Hepatic stellate cell (primary cell): Measurements from ENCODE around the gene ROS1.
"Not testable (repeated sequence)": the region's sequence is repeated elsewhere in the genome, so short reads cannot be mapped to it uniquely, and the experiment has no call there.

Experiments
- DNase-seq: peaks from one replicate; pipeline ENCODE4 v3.0.0; 2011; ENCODE audit warnings: low spot score

ROS1 gene

GRCh38 chr6:117380298-117380697 lies 45.4 kb downstream of the ROS1 start:
- no peak for DNase-seq

DNA sequence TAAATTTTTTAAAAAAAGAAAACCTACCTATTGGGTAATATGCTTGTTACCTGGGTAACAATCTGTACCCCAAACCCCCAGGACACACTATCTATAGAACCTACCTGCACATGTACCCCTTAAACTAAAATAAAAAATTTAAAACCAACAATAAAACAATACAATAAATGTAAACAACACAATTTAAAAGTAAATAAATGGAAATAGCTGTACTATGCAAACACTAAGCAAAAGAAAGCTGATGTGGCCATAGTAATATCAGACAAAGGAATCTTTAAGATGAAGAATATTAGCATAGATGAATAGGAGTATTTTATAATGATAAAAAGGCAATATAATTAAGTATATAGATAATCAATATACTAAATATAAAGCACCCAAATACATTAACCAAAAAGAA lies 50.3 kb downstream of the ROS1 start:
- DNase-seq, result no peak

DNA sequence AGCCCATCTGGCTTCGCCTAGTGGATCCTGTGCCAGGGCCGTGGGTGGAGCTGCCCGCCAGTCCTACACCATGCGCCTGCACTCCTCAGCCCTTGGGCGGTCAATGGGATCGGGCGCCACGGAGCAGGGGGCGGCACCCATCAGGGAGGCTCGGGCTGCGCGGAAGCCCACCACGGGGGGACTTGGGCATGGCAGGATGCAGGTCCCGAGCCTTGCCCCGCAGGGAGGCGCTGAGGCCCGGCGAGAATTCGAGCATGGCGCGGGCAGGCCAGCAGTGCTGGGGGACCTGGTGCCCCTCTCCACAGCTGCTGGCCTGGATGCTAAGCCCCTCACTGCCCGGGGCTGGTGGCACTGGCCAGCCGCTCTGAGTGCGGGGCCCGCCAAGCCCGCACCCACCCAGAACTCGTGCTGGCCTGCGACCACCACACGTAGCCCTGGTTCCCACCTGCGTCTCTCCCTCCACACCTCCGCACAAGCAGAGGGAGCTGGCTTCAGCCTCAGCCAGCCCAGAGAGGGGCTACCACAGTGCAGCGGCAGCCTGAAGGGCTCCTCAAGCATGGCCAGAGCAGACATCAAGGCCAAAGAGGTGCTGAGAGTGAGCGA lies 52.4 kb downstream of the ROS1 start:
- DNase-seq, result no peak

- DNase-seq, result not testable (repeated sequence)
These were observed 53.5 kb downstream of the ROS1 start for GRCh38 chr6:117372289-117372688.

GRCh38 chr6:117371492-117371891 lies 54.2 kb downstream of the ROS1 start:
- DNase-seq, result no peak

GRCh38 chr6:117359581-117359980 lies 66.2 kb downstream of the ROS1 start:
- no peak for DNase-seq

- DNase-seq, result no peak
These were observed 71.1 kb downstream of the ROS1 start for GRCh38 chr6:117354671-117355070.

DNA sequence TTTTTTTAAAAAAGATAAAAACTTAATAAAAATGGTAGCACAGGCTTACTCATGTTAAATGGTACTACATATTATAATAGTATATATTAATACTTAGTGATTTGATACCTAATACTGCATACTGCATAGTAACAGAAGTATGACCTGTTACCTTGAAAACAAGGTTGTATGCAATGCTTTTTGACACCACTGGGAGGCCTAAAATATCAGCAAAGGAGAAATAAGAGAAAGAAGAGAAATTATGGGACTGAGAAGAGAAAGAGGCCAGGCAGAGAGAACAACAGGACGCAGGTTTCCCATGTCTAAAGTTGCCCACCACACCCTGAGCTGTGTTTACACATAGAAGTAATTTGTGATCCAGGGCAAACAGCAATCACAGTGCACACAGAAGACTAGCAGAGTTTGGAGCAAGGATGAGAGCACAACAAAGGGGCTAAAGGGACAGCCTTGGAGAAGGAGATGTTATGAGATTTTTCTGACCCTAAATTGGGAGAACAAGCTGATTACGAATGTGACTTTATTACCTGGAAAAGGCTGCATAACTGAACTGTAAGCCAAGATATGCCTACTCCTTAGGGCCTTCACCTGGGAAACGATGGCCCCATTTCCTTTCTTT lies 73.2 kb downstream of the ROS1 start:
- DNase-seq, result no peak

DNA sequence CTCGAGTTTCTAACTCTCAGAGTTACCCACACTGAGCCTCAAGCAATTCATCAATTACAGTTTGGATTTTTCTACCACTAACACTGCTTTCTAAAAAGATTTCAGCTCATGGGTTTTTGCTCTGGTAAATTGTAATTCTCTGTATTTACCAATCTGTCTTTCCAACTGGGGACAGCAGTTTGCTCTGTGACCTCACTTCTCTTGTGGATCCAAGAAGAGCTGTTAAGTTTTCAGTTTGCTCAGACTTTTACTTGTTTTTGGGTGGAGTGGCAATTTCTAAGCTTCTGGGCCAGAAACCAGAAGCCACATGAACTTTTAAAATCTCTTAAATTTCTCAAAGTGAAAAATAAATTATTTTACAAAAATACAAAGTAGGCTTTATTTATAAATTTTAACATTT lies 74.2 kb downstream of the ROS1 start:
- DNase-seq, result no peak

GRCh38 chr6:117346142-117346930 lies 79.4 kb downstream of the ROS1 start:
- DNase-seq, result no peak

DNA sequence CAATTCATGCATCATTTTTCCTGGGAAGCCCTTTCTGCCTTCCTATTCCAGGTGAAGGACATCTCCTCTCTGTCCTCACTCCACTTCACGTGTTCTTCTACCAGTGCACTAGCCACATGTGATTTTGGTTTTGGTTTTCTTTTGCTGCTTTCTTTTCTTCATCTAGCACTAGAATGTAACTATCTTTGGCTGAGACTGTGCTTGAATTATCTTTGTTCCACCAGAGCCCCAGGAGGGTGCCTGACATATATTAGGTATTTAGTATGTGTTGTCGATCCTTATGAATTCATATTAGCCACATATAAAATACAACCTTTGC lies 80.5 kb downstream of the ROS1 start:
- no peak for DNase-seq

GRCh38 chr6:117344444-117345291 lies 81.1 kb downstream of the ROS1 start:
- DNase-seq, result no peak

DNA sequence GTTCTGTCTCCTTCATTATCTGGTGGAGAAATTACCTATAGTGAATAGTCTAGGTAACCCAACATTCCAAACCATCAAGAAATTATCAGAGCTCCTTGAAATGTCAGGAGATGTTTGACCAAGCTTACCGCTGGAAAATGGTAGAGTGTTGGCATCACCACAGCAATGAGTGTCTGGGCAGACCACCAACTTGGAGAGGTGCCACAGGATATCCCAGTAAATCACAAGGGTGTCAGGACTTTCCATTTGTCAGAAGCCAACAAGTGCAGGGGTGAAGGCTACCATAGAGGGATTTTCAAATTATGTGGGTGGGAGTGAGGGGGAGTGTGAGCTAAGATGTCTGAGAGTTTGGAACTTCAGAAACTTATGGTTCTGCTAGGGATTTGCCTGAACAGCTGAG lies 87.2 kb downstream of the ROS1 start:
- DNase-seq, result no peak

GRCh38 chr6:117329926-117330325 lies 95.8 kb downstream of the ROS1 start:
- no peak for DNase-seq

DNA sequence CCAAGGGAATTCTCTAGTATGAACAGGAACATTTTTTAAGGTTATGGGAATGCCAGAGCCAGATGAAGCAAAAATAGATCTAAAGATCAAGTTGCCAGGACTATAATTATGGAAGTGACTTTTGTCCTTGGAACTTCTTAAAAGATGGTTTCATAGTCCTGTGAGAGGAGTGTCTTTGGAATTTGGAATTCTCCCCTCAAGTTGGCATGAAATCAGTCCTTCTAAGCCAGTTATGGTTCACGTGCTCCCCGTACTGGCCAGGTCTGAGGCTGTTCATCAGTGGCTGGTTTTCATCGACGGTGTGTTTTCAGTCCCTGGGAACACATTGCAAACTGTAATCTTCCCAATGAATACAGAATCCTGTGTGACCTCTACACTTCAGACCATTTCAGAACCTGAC lies 97.2 kb downstream of the ROS1 start:
- no peak for DNase-seq

GRCh38 chr6:117328005-117328389 lies 97.7 kb downstream of the ROS1 start:
- no peak for DNase-seq

DNA sequence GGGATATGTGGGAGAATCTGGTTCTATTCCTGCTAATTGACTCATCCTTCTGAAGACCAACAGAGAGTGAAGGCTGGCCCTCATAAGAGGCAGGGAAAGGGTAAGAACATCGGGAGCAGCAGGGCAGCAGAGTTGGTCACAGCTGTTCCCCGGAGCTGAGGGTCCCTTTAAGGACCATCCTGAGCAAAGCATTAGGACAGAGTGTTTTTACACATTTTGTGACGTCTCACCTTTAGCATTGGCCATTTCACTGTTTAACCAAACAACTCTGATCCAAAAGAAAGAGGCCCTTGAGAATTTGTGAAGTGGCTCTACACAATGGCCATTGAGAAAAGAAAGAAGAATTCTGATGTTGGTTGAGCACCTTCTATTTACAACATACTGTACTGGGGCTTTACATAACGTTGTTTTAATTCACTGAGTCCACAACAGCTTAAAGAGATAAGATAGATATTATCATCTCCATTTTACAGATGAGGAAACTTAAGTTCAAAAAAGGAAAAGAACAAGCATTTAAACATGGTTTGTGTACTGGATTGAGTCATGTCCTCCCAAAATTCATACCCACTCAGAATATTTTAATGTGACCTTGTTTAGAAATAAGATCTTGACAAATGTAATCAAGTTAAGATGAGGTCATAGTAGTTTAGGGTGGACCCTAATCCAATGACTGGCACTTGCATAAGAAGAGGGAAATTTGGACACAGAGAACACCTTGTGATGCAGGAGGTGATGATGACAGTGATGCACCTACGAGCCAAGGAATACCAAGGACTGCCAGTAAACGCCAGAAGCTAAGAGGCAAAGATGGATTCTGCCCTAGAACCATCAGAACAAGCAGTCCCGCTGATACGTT lies 98.4 kb downstream of the ROS1 start:
- DNase-seq, result no peak

DNA sequence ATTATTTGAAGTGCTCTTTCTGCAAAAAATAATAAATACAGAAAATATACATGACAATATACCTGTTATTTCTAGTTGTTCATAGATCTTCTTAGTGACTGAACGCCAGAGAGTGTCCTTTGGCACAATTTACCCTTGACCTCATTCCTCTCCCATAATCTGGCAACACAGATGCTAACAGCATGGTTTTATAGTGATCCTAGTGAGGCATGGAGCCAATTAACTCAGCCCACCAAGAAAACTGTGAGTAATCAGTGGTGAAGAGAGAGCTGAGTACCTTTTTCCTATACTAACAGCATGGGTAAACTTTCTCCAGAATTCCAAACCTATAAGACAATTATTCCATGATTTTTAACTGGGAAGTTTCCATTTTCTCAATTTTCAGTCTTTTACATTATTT lies 99.3 kb downstream of the ROS1 start:
- no peak for DNase-seq

GRCh38 chr6:117317261-117317660 lies 108.5 kb downstream of the ROS1 start:
- DNase-seq, result no peak

- no peak for DNase-seq
These were observed 114.0 kb downstream of the ROS1 start for GRCh38 chr6:117311726-117312125.

DNA sequence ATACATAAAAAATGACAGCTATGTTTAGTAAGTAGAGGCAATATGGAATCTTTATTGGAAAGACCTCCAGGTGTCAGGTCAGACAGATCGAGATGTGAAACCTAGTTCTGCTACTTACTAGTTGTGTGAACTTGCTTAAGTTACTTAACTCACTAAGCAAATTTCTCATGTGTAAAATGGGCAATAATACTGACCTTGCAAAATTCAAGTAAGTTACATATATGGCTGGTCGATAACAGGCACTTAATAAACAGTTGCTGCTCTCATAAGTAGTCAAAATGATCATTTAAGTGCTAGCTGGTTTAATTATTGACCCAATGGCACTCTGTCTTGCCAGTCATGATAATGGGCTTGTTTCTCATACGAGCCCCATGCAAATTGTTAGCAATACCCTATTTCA lies 114.4 kb downstream of the ROS1 start:
- DNase-seq, result no peak

DNA sequence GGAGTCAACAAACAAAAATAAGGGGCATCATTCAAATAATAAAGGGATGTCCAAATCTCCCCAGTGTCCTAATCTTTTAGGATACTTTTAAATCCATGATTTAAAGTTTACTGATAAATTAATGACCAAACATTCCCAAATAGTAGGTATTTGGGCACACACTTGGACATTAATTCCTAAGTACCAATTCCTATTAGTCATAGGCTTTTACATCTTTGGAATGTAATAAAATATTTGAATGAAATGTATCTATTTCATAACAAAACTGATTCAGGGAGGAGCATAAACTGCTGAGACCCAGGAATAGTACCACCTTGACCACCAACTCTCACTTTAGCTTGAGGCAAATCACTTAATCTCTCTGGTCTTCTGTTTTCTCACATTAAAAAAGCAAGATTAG lies 116.1 kb downstream of the ROS1 start:
- DNase-seq, result no peak
